GM06990 (cell line): ENCODE results near the gene TMEM97.
"Not testable (repeated sequence)": the region's sequence is repeated elsewhere in the genome, so short reads cannot be mapped to it uniquely, and the experiment has no call there.

ENCODE experiments used
- DNase-seq: peaks from one replicate; pipeline ENCODE4 v3.0.0-alpha.2; 2011; ENCODE audit not compliant: insufficient read length; ENCODE audit errors: extremely low read depth
- H3K27me3 ChIP-seq: replicated peaks from 2 replicates; pipeline ENCODE4 v1.6.0; 2011; ENCODE audit warnings: low read length; ENCODE audit not compliant: control insufficient read depth, insufficient read depth
- H3K36me3 ChIP-seq: 2 replicates; pipeline ENCODE4 v1.5.1; 2011; ENCODE audit warnings: low read length; ENCODE audit not compliant: control insufficient read depth, insufficient read depth
- H3K4me3 ChIP-seq: replicated peaks from 2 replicates; pipeline ENCODE4 v1.5.1; 2011; ENCODE audit warnings: low read depth, mild to moderate bottlenecking, control low read depth, low read length
- TF ChIP-seq, protein P1 (sequence below): IDR thresholded peaks from 2 replicates; pipeline ENCODE4 v1.5.1; 2011; ENCODE audit warnings: low read length, control low read depth, mild to moderate bottlenecking, inconsistent platforms; ENCODE audit not compliant: insufficient read depth, poor library complexity, severe bottlenecking

Gene TMEM97

GRCh38 chr17:28290703-28291102, 28.3 kb upstream of the TMEM97 start:
- Histone ChIP-seq H3K36me3 (no peaks in the 10 kb centered on the region), H3K27me3 (no peaks in the 10 kb centered on the region), H3K4me3 (no peak overlapping the region)
- no peak for DNase-seq
- TF ChIP-seq, protein P1, sequence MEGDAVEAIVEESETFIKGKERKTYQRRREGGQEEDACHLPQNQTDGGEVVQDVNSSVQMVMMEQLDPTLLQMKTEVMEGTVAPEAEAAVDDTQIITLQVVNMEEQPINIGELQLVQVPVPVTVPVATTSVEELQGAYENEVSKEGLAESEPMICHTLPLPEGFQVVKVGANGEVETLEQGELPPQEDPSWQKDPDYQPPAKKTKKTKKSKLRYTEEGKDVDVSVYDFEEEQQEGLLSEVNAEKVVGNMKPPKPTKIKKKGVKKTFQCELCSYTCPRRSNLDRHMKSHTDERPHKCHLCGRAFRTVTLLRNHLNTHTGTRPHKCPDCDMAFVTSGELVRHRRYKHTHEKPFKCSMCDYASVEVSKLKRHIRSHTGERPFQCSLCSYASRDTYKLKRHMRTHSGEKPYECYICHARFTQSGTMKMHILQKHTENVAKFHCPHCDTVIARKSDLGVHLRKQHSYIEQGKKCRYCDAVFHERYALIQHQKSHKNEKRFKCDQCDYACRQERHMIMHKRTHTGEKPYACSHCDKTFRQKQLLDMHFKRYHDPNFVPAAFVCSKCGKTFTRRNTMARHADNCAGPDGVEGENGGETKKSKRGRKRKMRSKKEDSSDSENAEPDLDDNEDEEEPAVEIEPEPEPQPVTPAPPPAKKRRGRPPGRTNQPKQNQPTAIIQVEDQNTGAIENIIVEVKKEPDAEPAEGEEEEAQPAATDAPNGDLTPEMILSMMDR = no peak

DNA sequence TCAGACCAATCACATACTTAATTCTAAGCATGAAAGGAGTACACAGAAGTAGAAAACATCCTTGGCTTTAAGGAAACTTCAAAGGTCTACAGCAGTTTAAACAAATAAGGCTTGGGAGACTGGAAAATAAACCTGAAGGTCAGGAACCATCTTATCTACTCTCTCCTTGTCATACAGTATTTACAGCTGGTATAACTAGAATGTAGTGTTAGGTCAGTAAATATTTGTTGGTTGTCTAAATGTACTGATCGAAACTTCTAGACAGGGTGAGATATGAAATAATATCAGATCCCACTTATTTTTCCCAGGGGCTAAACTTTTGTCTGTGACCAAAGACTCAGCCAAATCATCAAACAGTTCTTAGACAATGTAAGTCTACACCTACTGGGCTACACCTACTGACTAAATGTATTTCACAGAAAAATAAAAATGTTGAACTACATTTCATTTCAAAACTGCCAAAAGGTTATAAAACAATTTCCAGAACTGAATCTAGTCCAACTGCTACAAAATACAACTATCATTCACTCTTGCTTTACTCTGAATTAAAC, 27.1 kb upstream of the TMEM97 start:
- H3K36me3 ChIP-seq = no peaks in the 10 kb centered on the region
- DNase-seq = no peak
- no peak overlapping the region for H3K4me3 ChIP-seq
- TF ChIP-seq, protein P1 = no peak
- H3K27me3 ChIP-seq = no peaks in the 10 kb centered on the region

GRCh38 chr17:28292878-28293277, 26.1 kb upstream of the TMEM97 start:
- H3K27me3 ChIP-seq, H3K4me3 ChIP-seq, DNase-seq, H3K36me3 ChIP-seq: not testable (repeated sequence)

DNA sequence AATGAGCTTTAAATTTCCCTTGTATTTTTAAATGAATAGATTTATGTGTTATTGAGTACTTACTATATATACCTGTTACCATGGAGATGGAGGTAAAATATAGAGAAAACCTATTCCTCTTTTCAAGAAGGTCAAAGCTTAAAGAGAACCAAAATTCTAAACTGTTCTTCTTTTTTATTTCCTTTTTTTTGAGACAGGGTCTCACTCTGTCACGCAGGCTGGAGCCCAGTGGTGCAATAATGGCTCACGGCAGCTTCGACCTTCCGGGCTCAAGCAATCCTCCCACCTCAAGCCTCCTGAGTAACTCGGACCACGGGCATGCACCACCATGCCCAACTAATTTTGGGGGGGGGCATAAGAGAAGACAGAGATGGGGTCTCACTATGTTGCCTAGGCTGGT, 25.0 kb upstream of the TMEM97 start:
- Histone ChIP-seq H3K4me3 (no peak overlapping the region), H3K36me3 (no peaks in the 10 kb centered on the region), H3K27me3 (no peaks in the 10 kb centered on the region)
- no peak for DNase-seq
- TF ChIP-seq, protein P1 = no peak

GRCh38 chr17:28295677-28296578, 23.1 kb upstream of the TMEM97 start:
- DNase-seq = no peak
- Histone ChIP-seq H3K4me3 (no peak overlapping the region), H3K36me3 (no peaks in the 10 kb centered on the region), H3K27me3 (no peaks in the 10 kb centered on the region)
- TF ChIP-seq, protein P1 = no peak

DNA sequence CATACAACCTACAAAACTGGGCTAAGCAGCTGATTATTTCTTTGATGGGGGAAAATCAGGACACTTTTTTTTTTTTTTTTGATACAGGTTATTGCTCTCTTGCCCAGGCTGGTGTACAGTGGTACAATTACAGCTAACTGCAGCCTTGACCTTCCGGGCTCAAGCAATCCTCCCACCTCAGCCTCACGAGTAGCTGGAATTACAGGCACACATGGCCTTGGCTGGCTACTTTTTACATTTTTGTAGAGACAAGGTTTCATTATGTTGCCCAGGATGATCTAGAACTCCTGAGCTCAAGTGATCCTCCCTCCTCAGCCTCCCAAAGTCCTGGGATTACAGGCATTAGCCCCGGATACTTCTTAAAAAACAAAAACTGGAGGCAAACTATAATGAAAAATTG, 20.6 kb upstream of the TMEM97 start:
- TF ChIP-seq, protein P1 = no peak
- DNase-seq = no peak

More for the DNA sequence above, 20.6 kb upstream of the TMEM97 start:
- Histone ChIP-seq H3K4me3 (no peak overlapping the region), H3K36me3 (no peaks in the 10 kb centered on the region), H3K27me3 (no peaks in the 10 kb centered on the region)
